GM20000 (cell line): ENCODE data around the gene EFCAB13.

Source experiments
- DNase-seq: peaks from one replicate; pipeline ENCODE4 v3.0.0; 2012; ENCODE audit warnings: low spot score
- CTCF ChIP-seq: IDR thresholded peaks from 2 replicates; pipeline ENCODE4 v1.5.1; 2012; ENCODE audit warnings: mild to moderate bottlenecking, control low read depth; ENCODE audit errors: extremely low read depth, missing control alignments

Gene EFCAB13

DNA sequence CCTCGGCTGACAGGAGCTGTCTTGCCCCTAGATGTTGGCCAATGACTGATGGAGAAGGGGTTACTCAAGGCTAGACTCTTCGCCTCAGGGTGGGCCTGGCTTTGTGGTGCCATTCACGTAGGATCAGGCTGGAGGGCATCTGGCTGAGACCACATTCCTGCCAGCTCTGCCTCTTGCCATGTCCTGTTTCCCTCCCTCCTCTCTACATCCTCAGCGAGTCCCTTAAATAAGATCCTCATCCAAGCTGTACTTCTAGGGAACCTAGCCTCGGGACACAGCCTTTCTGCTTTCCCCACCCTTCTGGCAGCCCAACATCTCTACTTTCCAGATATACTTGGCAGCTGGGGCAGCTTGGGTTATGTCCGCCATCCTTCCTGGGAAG is 27.9 kb upstream of the EFCAB13 start:
- TF ChIP-seq CTCF = no peak
- DNase-seq = no peak

DNA sequence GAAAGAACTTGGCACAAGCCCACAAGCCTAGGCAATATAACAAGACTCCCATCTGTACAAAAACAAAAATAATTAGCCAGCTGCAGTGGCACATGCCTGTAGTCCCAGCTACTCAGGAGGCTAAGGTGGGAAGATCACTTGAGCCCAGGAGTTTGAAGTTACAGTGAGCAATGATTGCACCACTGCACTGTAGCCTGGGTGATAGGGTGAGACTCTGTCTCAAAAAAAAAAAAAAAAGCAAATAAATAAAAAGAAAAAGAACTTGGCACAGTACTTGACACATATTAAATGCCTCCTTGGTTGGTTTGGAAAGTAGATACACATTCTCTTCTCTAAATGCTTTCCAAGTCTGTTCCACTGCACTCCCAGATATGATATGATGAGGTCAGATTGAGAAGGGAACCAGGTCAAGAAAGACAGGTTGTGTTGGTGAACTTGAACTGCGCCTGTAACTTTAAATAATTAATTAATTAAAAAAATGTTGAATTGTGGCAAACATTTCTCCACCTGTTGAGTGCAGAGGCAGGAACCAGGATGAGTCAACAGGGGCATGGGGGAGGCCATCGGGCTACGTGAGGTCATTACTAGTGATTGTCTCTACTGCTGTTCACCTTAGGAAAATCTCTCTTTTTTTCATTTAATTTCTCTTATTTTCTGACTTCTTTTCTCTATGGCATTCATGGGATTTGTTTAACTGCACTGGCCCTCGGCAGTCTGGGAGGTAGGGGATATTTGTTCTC is 25.9 kb upstream of the EFCAB13 start:
- TF ChIP-seq CTCF = no peak
- DNase-seq = no peak

GRCh38 chr17:47298712-47299111 is 25.0 kb upstream of the EFCAB13 start:
- TF ChIP-seq CTCF = no peak
- no peak for DNase-seq

DNA sequence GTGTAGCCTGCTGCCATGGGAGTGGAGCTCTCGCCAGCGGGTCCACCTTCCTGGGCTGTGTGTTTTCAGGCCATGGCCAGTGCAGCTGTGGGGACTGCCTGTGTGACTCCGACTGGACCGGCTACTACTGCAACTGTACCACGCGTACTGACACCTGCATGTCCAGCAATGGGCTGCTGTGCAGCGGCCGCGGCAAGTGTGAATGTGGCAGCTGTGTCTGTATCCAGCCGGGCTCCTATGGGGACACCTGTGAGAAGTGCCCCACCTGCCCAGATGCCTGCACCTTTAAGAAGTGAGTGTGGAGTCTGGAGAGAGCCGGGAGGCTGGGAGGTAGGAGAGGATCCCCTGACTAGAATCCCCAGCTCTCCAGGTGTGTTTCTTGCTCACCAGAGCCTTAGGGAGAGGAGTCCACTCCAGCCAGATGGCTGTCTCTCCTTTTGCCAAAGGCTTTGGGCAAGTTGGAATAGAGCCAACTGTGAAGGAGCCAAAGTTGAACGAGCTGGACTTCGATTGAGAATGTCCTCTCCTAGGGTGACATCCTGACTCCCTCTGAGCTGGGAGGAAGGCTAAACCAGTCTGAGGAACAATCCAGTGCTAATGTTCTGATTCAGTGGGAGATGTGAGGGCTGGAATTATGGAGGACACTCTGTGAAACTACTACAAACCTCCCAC is 24.4 kb upstream of the EFCAB13 start:
- no peak for TF ChIP-seq CTCF
- no peak for DNase-seq

DNA sequence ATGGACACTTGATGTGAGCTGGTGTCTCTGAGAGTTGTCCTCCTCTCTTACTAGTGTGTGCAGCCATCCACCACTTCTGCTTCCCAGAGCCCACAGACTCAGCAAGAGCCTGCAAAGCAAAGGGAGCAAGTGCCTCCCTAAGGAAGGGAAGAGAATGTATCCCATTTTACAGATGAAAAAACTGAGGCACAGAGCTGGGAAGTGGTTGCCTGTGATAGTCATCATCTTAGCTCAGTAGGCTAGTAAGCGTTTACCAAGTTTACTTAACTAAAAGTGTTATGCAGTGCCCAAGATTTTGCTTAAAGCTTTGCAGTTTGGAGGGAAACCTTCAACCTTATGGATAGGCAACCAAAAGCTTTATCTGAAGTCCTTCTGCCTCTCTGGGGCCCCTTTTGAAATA is 23.0 kb upstream of the EFCAB13 start:
- TF ChIP-seq CTCF = no peak

DNA sequence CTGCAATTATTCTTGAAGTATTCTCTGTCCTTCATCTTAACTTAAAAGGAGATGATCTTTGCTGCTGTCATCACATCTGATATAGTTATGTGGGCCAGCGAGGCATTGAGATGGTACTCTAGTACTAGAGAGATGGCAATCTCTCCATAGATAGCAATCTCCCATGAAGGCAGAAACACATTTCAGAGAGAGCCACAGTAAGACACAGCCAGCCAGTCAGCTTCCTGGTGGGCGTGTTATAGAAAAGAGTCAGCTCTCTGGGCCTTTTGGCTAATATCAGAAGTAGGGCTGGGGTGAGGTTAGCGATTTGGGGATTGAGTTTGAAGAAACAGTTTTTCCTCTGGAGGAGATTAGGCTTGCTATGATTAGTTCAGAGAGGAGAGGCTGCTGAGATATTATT is 22.6 kb upstream of the EFCAB13 start:
- TF ChIP-seq CTCF = no peak
- no peak for DNase-seq

More for the DNA sequence above, 23.0 kb upstream of the EFCAB13 start:
- DNase-seq = no peak

- no peak for DNase-seq
- no peak for TF ChIP-seq CTCF
Observed at GRCh38 chr17:47301831-47302230, 21.9 kb upstream of the EFCAB13 start.
